ENCODE results near the gene LRRC31.
A peak's percentile ranks its signal among the peaks of the same experiment; 100 is the strongest.

The LRRC31 gene

DNA sequence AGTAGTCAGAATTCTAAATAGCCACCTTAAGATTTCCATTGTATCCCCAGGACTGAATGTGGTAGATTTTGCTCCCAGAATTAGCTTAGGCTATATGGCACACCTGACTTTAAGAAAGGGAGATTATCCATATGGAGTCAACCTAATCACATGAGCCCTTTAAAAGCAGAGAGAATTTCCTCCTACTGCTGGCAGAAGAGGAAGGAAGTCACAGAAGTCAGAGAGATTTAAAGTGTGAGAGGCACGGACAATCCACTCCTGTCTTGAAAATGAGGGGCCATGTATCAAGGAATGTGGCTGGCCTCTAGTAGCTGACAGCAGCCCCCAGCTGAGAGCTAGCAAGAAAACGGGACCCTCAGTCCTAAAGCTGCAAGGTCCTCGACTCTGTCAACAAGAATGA lies 26.8 kb downstream of the LRRC31 start:
- peak overlapping the region; percentile 43 for H2AFZ ChIP-seq (ENCODE audit: low read depth, low read length, severe bottlenecking)
- TF ChIP-seq EZH2phosphoT487 (conservative IDR thresholded peaks at IDR 0.05; ENCODE audit: low read length), result no peak
- TF ChIP-seq, protein P1, sequence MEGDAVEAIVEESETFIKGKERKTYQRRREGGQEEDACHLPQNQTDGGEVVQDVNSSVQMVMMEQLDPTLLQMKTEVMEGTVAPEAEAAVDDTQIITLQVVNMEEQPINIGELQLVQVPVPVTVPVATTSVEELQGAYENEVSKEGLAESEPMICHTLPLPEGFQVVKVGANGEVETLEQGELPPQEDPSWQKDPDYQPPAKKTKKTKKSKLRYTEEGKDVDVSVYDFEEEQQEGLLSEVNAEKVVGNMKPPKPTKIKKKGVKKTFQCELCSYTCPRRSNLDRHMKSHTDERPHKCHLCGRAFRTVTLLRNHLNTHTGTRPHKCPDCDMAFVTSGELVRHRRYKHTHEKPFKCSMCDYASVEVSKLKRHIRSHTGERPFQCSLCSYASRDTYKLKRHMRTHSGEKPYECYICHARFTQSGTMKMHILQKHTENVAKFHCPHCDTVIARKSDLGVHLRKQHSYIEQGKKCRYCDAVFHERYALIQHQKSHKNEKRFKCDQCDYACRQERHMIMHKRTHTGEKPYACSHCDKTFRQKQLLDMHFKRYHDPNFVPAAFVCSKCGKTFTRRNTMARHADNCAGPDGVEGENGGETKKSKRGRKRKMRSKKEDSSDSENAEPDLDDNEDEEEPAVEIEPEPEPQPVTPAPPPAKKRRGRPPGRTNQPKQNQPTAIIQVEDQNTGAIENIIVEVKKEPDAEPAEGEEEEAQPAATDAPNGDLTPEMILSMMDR (IDR thresholded peaks at IDR 0.05; ENCODE audit: insufficient read depth, low read length, poor library complexity, severe bottlenecking), result no peak
- H3K4me2 ChIP-seq (ENCODE audit: low read depth, low read length, poor library complexity, severe bottlenecking), result no peak overlapping the region
- no peak overlapping the region for H3K27ac ChIP-seq (ENCODE audit: low read depth, low read length)
- H3K79me2 ChIP-seq (ENCODE audit: insufficient read depth, low read length), result no peaks in the 10 kb centered on the region
- no peaks in the 10 kb centered on the region for H3K9me3 ChIP-seq (ENCODE audit: insufficient read depth, low read length)
- no peak overlapping the region for H3K9ac ChIP-seq (ENCODE audit: low read length)
- H3K9me2 ChIP-seq (replicated peaks; ENCODE audit: insufficient read depth, low read length), result no peaks in the 10 kb centered on the region
- H3K36me3 ChIP-seq (ENCODE audit: low read length), result no peaks in the 10 kb centered on the region
- no peak overlapping the region for H3K4me3 ChIP-seq (ENCODE audit: insufficient read depth, low read length, poor library complexity, severe bottlenecking)
- no peaks in the 10 kb centered on the region for H3K27me3 ChIP-seq (ENCODE audit: low read length)
- no peaks in the 10 kb centered on the region for H4K20me1 ChIP-seq (ENCODE audit: low read depth, low read length)
- H3F3A ChIP-seq (ENCODE audit: insufficient read depth), result no peaks in the 10 kb centered on the region

DNA sequence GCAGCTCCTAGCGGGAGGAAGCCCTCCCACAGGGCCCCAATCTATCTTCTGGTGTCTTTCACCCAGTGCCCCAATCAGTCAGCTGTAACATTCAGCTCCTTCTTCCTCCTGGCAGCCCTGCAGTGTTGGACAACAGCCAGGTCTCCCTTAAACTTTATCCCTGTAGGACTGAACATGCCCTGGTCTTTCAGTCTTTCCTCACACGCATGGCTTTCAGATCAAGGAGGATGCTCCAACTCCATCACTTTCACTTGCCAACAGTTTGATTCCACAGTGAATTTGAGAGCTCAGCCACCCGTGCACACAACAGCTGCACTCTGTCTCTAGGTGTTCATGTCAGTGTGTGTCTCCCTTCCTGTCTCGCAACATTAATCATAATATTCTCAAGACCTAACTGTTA lies 28.6 kb downstream of the LRRC31 start:
- H3K9ac ChIP-seq (ENCODE audit: low read length), result no peak overlapping the region
- no peak overlapping the region for H2AFZ ChIP-seq (ENCODE audit: low read depth, low read length, severe bottlenecking)
- H3K4me3 ChIP-seq (ENCODE audit: insufficient read depth, low read length, poor library complexity, severe bottlenecking), result no peak overlapping the region
- H3K36me3 ChIP-seq (ENCODE audit: low read length), result no peaks in the 10 kb centered on the region
- no peaks in the 10 kb centered on the region for H3K27me3 ChIP-seq (ENCODE audit: low read length)
- H3K79me2 ChIP-seq (ENCODE audit: insufficient read depth, low read length), result no peaks in the 10 kb centered on the region
- no peak overlapping the region for H3K27ac ChIP-seq (ENCODE audit: low read depth, low read length)
- H3K9me3 ChIP-seq (ENCODE audit: insufficient read depth, low read length), result no peaks in the 10 kb centered on the region
- TF ChIP-seq EZH2phosphoT487 (conservative IDR thresholded peaks at IDR 0.05; ENCODE audit: low read length), result no peak
- TF ChIP-seq, protein P1 (IDR thresholded peaks at IDR 0.05; ENCODE audit: insufficient read depth, low read length, poor library complexity, severe bottlenecking), result no peak
- H3K4me2 ChIP-seq (ENCODE audit: low read depth, low read length, poor library complexity, severe bottlenecking), result no peak overlapping the region
- no peaks in the 10 kb centered on the region for H3F3A ChIP-seq (ENCODE audit: insufficient read depth)
- H3K9me2 ChIP-seq (replicated peaks; ENCODE audit: insufficient read depth, low read length), result no peaks in the 10 kb centered on the region
- no peaks in the 10 kb centered on the region for H4K20me1 ChIP-seq (ENCODE audit: low read depth, low read length)

DNA sequence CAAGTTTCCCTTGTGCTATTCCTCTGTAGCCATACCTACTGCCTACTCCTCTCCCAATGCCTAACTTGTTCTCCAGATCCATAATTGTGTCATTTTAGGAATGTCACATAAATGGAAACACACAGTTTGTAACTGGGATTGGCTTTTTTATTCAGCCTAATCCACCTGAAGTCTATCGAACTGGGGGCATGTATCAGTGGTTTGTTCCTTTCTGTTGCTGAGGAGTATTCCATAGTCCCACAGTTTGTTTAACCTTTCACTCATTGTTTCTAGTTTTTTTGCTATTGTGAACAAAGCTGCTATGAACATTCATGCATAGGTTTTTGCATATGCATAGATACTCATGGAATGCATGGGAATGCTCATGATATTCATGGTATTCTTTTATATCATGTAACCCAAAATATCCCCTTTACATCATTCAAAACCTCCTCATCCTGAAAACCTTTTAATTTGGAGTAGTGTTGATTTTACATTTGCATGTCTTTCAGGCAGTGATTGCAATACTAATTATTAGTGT lies 31.2 kb downstream of the LRRC31 start:
- Histone ChIP-seq H3K27ac (ENCODE audit: low read depth, low read length) (no peak overlapping the region), H3K9ac (ENCODE audit: low read length) (no peak overlapping the region), H3K79me2 (ENCODE audit: insufficient read depth, low read length) (no peaks in the 10 kb centered on the region), H3K36me3 (ENCODE audit: low read length) (no peaks in the 10 kb centered on the region), H3K4me3 (ENCODE audit: insufficient read depth, low read length, poor library complexity, severe bottlenecking) (no peak overlapping the region), H3K4me2 (ENCODE audit: low read depth, low read length, poor library complexity, severe bottlenecking) (no peak overlapping the region), H2AFZ (ENCODE audit: low read depth, low read length, severe bottlenecking) (no peak overlapping the region), H3F3A (ENCODE audit: insufficient read depth) (no peaks in the 10 kb centered on the region), H3K27me3 (ENCODE audit: low read length) (no peaks in the 10 kb centered on the region), H4K20me1 (ENCODE audit: low read depth, low read length) (no peaks in the 10 kb centered on the region), H3K9me2 (replicated peaks; ENCODE audit: insufficient read depth, low read length) (no peaks in the 10 kb centered on the region), H3K9me3 (ENCODE audit: insufficient read depth, low read length) (no peaks in the 10 kb centered on the region)
- TF ChIP-seq, protein P1 (IDR thresholded peaks at IDR 0.05; ENCODE audit: insufficient read depth, low read length, poor library complexity, severe bottlenecking), result no peak
- TF ChIP-seq EZH2phosphoT487 (conservative IDR thresholded peaks at IDR 0.05; ENCODE audit: low read length), result no peak

All from SU-DHL-6 (cell line).